EL (cell line): ENCODE measurements around the gene MRGPRF.
A peak's percentile ranks its signal among the peaks of the same experiment; 100 is the strongest.

ENCODE experiments used
- DNase-seq: peaks from one replicate; pipeline ENCODE4 v3.0.0-alpha.2; 2016

MRGPRF gene

GRCh38 chr11:69018924-69019323, 5.9 kb upstream of the MRGPRF start:
- peak; percentile 50 for DNase-seq

- DNase-seq, result no peak
Measured at GRCh38 chr11:69017951-69018350, 4.9 kb upstream of the MRGPRF start.

GRCh38 chr11:69014898-69015549, 2.0 kb upstream of the MRGPRF start:
- no peak for DNase-seq

- DNase-seq, result no peak
Measured at GRCh38 chr11:69014084-69014851, 1.2 kb upstream of the MRGPRF start.

GRCh38 chr11:69012092-69013008, 696 bp downstream of the MRGPRF start:
- peak; percentile 74 for DNase-seq

GRCh38 chr11:69011624-69012091, 1.4 kb downstream of the MRGPRF start:
- DNase-seq, result no peak

- peak; percentile 91 for DNase-seq
Measured at GRCh38 chr11:69010964-69011623, 2.0 kb downstream of the MRGPRF start.

GRCh38 chr11:69010361-69010891, 2.6 kb downstream of the MRGPRF start:
- DNase-seq, result peak; percentile 37

GRCh38 chr11:69009441-69010211, 3.4 kb downstream of the MRGPRF start:
- no peak for DNase-seq

GRCh38 chr11:69008737-69009440, 4.2 kb downstream of the MRGPRF start:
- DNase-seq, result peak; percentile 98

GRCh38 chr11:69007975-69008381, 5.1 kb downstream of the MRGPRF start:
- DNase-seq, result peak; percentile 20

GRCh38 chr11:69006816-69007215, 6.2 kb downstream of the MRGPRF start:
- no peak for DNase-seq

GRCh38 chr11:69005631-69006368, 7.2 kb downstream of the MRGPRF start:
- no peak for DNase-seq

GRCh38 chr11:69005183-69005630, 7.8 kb downstream of the MRGPRF start:
- no peak for DNase-seq

- no peak for DNase-seq
Measured at GRCh38 chr11:69004411-69005182, 8.4 kb downstream of the MRGPRF start.

- no peak for DNase-seq
Measured at GRCh38 chr11:69003866-69004367, 9.1 kb downstream of the MRGPRF start.

GRCh38 chr11:69003301-69003865, 9.7 kb downstream of the MRGPRF start:
- DNase-seq, result no peak

- DNase-seq, result no peak
Measured at GRCh38 chr11:69002570-69003231, 10.3 kb downstream of the MRGPRF start.
